Caki2 (cell line): ENCODE data around the gene RNF166. TPM values are rescaled to one million over a fixed set of nuclear protein-coding genes. Genes with fewer than 3 reads are reported as not detected.
A peak's percentile ranks its signal among the peaks of the same experiment; 100 is the strongest.

Experiments
- DNase-seq: peaks from one replicate; pipeline ENCODE4 v3.0.0-alpha.2; 2015; ENCODE audit warnings: low read depth
- in situ Hi-C: cut with HindIII; loops from 2 replicates; pipeline ENCODE4 v1.10.0; 2016; ENCODE audit warnings: low sequenced_read_pairs, low pct_unique_long_range_greater_than_20kb, mixed read lengths
- total RNA-seq: library from RNA; depleted of rRNA; stranded (reverse); fragments of >200 nt; shearing (Covaris generic); gene quantifications from 2 replicates; pipeline ENCODE4 v1.2.3, GENCODE V29; 2014; ENCODE audit warnings: low replicate concordance

Gene RNF166
- total RNA-seq, 1 experiment from 2014 or later = 24.4 TPM

DNA sequence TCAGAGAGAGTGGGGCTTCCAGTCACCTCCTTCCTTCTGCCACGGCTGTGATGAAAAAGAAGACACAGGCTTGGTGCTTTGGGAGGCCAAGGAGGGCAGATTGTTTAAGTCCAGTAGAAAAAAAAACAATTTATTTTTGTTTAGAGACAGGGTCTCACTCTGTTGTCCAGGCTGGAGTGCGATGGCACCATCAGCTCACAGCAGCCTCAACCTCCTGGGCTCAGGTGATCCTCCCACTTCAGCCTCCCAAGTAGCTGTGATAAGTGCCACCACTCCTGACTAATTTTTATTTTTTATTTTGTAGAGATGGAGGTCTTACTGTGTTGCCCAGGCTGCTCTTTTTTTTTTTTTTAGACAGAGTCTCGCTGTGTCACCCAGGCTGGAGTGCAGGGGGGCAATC lies 40.6 kb downstream of the RNF166 start:
- no peak for DNase-seq
- in situ Hi-C loops = no loop called here

DNA sequence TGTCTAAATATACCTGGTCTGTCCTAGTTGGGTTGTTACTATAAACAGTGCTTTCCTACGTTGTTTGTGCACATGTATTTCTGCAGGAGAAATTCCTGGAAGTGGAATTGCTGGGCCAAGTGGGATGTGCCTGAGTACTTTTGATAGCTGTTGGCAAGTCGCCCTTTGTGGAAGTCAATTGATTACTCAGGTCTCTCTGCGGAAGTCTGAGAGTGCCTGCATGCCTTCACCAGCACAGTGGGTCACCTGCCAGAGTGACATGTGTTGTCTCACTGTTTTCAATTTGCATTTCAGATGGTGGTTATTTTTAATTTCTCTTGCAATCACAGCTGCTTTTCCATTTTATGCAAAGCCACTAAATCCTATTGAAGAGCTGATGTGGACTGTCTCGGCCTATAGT lies 41.1 kb downstream of the RNF166 start:
- DNase-seq = no peak
- in situ Hi-C loops = no loop called here

DNA sequence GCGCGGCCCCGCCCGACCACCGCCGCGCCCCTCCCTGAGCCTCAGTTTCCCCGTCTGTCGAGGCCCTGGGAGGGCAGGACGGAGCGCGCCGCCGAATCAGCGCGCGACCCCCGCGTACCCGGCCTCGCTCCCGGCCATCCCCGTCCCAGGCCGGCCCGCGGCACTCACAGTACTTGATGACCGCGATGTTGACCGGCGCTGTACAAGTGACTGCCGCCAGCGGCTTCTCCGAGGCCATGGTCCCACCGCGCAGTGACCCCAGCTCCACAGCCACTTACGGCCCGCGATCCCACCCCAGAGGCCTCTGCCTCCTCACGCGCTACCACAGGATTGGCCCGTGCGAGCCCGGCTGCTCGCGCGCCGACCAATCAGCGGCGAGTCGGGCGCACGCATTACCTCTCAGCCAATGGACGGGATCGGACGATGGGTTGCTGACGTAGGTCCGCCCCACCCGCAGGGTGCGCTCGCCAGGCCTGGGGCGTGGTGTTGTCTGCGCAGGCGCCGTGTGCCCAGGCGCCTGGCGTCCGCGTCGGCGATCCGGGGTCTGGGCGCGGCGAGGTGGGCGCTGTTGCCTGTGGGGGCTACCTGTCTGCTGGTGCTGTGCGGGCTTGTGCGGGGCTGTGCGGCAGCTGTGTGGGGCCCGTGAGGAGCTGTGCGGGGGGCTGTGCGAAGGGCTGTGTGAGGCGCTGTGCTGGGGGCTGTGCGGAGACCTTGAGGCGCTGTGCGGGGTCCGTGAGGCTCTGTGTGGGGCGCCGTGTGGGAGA lies 43.2 kb downstream of the RNF166 start, which contains the start of gene MVD:
Gene MVD, minus strand, starts transcription at position 249 of the 764 bp plus-strand sequence. Its CDS starts 11 bp downstream, at position 238.
- DNase-seq = peak; percentile 97
- in situ Hi-C loops = no loop called here

DNA sequence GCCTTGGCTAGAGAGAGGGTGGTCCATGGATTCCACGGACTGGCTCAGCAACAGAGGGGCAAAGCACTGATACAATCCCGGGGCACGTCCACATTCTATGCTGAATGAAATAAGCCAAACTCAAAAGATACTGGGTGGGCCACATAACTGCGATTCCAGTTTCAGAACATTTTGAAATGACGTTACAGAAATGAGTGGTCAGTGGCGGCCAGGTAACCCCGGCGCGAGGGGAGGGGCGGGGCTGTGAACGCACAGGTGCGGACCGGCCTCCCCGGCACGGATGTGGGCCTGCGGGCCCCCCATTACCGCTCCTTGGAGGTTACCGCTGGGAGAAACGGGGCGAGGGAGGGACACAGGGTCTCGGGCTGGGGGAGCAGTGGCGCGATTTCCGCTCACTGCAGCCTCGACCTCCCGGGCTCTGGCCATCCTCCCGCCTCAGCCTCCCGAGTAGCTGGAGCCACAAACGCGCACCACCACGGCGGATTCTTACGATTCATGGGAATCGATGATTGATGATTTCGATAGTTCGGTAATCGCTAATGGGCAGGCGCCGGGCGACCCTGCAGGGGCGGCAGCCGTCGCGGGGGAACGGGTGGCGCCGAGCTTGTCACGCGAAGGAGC lies 43.9 kb downstream of the RNF166 start:
- no peak for DNase-seq
- in situ Hi-C loops = no loop called here

DNA sequence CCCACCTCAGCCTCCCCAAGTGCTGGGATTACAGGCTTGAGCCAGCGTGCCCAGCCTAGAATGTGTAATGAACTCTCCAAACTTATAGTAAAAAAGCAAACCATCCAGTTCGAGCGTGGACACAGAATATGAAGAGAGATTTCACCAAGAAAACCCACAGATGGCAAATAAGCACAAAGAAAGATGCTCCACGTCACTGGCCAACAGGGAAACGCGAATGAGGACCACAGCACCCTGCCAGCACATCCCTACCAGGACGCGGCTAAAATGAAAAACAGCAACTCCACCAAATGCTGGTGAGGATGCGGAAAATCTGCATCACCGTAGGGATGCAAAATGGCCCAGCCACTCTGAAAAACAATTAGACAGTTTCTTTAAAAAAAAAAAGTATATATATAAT lies 44.7 kb downstream of the RNF166 start:
- no peak for DNase-seq
- in situ Hi-C loops = no loop called here

DNA sequence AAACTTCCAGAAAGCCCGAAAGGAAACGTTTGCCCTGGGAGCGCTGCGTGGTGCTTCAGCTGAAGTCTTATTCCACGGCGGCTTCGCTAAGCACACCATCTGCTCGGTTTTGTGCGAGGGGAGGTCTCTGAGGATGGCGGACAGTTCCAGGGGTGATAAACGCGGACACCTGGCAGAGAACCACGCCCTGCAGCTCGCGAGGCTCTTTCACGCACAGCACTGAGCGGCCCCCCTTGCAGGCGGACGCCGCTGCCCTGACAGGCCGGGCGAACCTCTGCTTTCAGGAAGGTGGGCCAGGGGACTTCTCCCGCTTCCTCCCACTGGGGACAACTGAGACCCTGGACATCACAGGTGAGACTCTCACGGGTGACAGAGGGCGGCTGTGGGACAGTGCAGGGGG lies 47.0 kb downstream of the RNF166 start:
- DNase-seq = no peak
- in situ Hi-C loops = no loop called here

DNA sequence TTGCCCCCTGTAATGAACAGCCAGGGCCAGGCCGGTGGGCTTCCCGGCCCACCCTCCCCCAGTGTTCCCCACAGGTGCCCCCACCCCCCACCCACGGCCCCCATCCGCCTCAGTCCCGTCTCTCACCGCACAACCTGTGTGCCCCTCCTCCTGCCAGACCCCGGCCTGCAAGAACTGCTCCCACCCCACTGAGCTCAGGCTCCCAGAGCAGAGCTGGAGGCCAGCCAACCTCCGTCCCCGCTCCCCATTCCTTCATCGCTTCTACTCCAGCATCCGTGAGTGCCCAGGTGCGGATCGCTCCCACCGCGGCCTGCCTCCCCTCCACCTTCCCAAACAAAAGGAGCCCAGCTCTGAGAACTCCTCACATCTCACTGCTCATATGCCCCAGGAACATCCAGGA lies 47.5 kb downstream of the RNF166 start:
- in situ Hi-C loops = no loop called here
- DNase-seq = no peak

DNA sequence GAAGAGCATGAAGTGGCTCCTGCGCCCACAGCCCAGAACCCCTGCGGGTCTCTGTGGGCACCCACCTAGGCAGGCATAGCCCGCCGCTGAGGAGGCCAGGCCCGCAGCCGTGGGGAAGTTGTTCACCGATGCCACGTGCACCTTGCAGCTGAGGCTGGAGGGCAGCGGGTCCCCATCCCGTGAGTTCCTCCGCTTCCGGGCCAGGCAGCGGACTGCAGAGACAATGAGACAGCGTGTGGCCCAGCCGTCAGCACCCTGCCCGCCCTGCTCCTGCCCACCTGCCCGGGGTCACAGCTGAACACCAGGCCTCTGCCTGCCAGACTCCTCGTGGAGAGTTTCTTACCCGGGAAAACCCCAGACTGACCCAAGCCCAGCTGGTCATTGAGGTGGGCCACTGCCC lies 48.8 kb downstream of the RNF166 start:
- in situ Hi-C loops = no loop called here

DNA sequence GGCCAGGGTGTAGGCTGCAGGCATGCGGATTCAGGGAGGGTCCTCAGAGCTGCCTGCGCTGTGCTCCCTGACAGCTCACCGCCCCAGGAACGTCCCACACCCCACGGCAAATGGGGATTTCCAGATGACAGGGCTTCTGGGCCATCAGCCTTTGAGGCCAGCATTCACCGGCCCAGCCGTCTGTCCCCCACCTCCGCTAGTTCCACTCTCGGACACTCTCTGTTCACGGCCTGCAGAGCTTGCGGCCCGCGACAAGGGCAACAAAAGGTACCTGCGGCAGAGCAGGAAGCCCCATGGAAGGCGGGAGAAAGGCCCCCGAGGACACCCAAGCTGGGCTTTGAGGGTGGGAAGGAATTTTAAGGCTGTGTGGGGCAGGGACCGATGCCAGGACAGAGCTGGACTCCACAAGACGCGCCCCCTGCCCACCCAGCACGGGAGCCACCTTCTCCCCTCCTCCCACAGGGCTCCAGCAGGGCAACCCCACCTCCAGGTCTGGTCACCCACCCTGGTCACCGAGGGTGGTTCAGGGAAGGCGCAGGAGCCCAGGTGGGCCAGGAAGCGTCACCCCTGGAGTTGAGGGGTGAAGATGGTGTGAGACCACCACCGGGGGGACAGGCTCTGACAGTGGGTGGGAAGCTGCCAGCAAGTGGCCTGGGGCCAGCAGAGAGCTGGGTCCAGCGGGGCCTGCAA lies 49.8 kb downstream of the RNF166 start:
- no peak for DNase-seq
- in situ Hi-C loops = no loop called here

More for the DNA sequence above, 48.8 kb downstream of the RNF166 start:
- DNase-seq = no peak

DNA sequence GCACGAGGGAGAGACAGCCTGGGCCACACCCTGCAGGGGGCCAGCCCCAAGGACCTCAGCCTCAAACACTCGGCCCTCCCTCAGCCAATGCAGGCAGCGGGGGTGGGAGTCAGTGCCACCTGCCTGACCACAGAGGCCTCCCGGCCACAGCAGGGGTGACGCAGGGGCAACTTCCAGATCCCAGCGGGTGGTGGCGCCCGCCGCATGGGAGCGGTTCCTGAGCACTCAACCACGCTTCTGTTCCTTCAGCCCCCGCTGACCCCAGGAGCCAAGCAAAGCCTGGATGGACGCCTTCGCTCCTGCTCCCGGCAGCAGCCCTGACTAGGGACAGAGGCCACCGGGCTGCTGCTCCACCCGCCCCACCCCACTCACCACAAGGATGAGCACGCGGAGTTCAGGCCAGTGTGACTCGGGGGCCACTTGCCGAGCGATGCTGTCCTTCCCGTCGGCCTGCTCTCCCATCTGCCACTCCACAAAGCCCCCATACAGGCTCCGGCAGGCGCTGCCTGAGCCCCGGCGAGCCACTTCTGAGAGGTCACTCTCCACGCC lies 50.4 kb downstream of the RNF166 start:
- in situ Hi-C loops = no loop called here
- no peak for DNase-seq

DNA sequence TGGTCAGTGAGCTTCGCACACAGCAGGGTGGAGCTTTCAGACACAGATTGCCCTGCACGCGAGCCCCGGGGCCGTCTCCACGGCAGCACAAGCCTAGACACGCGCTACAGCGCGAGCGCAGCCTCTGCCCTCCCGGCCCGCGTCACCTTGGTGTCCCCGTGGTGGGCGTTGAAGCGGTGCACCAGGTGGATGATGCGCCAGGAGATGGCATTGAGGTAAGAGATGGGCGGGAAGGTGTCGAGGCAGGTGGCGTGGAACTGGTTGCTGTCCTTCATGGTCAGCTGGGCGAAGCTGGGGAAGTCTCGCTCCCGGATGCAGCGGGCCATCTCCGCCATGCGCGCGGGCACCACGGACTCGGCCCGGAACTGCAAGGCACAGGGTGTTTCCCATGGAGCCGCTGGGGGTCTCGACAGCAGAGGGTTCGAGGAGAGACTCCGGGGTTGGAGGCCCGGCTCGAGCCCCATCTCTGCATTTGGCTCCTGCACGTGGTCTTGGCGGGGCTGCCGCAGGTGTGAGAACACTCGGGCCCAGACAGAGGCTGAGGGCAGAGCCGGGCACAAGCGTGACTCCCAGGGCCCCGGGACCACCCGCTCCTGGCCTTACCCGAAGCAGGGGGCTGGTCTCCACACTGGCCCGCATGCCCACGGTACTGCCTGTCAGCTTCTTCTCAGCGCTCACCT lies 51.0 kb downstream of the RNF166 start:
- in situ Hi-C loops = no loop called here
- no peak for DNase-seq

DNA sequence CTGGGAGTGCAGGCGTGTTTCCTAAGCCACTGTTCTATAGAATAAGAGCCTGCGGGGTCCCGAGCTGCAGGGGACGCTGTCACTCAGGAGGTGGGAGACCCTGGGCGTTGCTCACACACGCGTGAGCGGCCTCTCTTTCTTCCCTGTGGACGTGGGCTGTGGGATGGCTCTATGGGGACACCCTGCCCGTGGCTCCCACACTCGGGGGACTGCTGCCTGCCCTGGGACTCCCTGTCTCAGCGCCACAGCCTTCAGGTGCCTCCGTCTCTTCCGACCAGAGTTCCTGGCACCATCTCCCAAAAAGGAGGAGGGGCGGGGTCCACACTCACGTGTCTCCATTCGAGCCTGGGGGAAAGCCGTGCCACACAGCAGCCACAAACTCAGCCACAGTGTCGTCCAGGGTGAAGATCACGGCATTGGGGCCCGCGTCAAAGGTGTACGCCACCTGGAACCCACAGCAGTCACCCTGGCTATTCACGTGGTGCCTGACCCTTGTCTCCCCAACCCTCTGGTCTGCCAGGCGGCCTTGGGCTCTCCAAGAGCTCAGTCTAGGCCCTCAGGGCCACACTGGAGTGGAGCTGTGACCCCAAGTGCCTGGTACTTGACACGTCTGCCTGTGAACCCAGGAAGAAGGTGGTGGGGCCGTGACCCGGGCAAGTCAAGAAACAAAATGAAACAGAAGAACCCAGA lies 51.7 kb downstream of the RNF166 start:
- in situ Hi-C loops = no loop called here
- no peak for DNase-seq

DNA sequence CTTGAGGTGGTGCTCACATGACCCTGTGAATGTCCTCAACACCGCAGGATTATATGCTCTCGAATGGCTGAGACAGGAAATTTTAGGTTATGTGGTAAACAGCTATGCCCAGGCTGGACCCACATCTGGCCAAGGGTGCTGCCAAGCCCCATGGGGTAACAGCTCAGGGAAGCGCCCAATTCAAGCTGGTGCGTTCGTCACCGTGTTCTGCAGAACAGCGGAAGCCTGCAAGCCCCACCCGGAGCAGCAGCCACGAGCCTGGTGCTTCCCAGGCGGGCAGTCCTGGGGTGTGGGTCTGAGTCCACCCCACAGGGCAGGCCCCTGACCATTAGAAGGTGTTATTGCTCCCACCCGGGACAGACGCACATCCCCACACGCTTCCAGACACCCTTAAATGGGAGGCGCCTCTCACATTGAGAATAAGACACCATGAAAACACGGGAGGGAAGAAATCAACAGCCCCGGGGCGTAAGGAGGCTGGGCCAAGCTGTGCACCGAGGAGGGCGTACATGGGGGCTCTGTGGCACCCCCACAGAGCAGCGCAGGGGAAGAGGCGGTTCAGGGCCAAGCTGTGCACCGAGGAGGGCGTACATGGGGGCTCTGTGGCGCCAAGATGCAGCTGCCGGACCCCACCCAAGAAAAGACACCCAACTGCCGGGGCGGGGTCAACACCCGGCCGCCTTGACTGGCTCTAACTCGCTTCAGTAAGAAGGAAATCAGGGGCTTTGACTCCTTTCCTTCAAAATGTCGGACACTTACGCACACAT lies 52.4 kb downstream of the RNF166 start:
- in situ Hi-C loops = no loop called here
- DNase-seq = no peak

DNA sequence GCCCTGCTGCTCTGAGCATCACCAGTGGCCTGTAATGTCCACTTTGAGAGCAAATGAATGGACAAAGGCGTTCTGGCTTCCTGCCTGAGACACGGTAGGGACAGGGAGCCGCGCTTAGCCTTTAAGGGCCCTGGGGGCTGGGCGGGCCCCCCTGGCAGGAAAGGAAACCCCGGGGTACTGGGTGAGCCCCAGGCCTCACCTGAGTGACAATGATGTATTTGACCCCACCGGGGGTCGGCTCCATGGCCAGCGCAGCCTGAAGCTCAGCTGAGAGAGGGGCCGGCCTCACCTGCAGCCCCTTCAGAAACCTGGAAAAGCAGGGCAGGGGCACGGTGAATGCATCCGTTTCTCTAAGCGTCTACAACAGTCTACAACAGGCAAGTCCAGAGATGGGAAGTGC lies 53.1 kb downstream of the RNF166 start:
- no peak for DNase-seq
- in situ Hi-C loops = no loop called here

DNA sequence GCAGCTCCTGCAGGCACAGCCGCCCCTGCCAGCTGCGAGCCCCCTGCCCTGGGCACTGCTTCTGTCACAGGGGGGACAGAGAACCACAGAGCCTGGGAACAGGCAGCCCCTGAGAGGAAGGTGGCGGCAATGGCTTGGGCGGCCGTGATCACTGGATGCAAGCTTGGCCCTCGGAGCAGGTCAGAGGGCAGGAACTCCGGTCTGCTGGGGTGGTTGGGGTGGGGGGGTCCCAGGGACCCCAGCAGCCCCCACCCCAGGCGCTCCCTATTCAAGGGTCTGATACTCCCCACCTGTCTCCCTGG lies 53.5 kb downstream of the RNF166 start:
- DNase-seq = no peak
- in situ Hi-C loops = no loop called here

DNA sequence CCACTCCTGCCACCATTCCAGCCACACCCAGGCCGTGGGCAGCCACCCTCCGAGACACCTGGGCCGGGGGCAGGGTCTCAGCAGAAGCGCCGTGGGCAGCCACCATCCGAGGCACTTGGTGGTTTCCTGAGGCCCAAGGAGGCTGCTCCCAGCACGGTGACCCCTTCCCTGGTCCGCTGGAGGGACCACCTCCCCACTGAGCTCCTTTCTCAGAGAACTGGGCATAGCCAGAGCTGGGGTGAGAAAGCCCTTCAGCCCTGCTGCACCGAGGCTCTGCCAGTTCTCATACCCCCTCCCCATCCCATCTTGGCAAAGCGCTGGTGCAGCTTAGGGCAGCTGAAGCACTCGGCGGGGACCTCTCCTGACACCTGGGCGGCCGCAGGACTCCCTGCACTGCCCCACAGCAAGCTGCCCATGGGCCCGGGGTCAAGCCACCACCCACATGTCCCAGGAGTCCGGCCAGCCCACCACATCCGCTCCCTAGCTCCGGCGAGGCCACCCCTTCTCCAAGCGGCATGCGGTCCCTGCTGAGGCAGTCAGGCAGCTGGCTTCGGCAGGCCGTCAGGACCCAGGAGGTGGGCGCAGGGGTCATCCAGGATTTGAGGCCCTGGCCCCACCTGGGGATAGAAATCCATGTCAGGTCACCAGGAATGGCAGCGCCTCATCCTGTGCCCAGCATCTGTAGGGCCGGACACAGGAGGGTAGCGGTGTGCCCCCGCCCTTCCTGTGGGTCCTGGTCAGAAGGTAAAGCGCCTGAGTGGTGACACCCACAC lies 54.0 kb downstream of the RNF166 start:
- DNase-seq = no peak
- in situ Hi-C loops = no loop called here
